OCI-LY1 (cell line): ENCODE measurements around the gene UBALD2.
"Not testable (repeated sequence)": the region's sequence is repeated elsewhere in the genome, so short reads cannot be mapped to it uniquely, and the experiment has no call there.

Source experiments
- H2AFZ ChIP-seq: fragments of 200-600 bp; sonication (generic), shearing (Covaris generic); 2 replicates; pipeline ENCODE4 v1.6.0; 2014; ENCODE audit warnings: antibody characterized with exemption, mild to moderate bottlenecking, low read length
- H3F3A ChIP-seq: fragments of 200-600 bp; sonication (generic), shearing (Covaris generic); 2 replicates; pipeline ENCODE4 v1.6.0; 2014; ENCODE audit warnings: mild to moderate bottlenecking, antibody characterized with exemption, low read length, moderate library complexity; ENCODE audit not compliant: insufficient read depth
- H3K27ac ChIP-seq: fragments of 200-600 bp; sonication (generic); 2 replicates; pipeline ENCODE4 v1.5.1; 2014; ENCODE audit warnings: low read length, mixed run types, mild to moderate bottlenecking, low read depth; ENCODE audit not compliant: poor library complexity, severe bottlenecking
- H3K27me3 ChIP-seq: fragments of 200-600 bp; sonication (generic); 2 replicates; pipeline ENCODE4 v1.6.0; 2014; ENCODE audit warnings: antibody characterized with exemption, mild to moderate bottlenecking, low read length, moderate library complexity; ENCODE audit not compliant: insufficient read depth
- H3K36me3 ChIP-seq: fragments of 200-600 bp; sonication (generic); 2 replicates; pipeline ENCODE4 v1.6.1; 2014; ENCODE audit warnings: mild to moderate bottlenecking, antibody characterized with exemption, low read length, moderate library complexity, mixed read lengths; ENCODE audit not compliant: insufficient read depth
- H3K4me1 ChIP-seq: fragments of 200-600 bp; sonication (generic); 2 replicates; pipeline ENCODE4 v1.5.1; 2014; ENCODE audit warnings: mild to moderate bottlenecking, low read length, moderate library complexity; ENCODE audit not compliant: insufficient read depth, severe bottlenecking
- H3K4me2 ChIP-seq: fragments of 200-600 bp; sonication (generic), shearing (Covaris generic); 2 replicates; pipeline ENCODE4 v1.6.1; 2014; ENCODE audit warnings: low read length
- H3K4me3 ChIP-seq: fragments of 200-600 bp; sonication (generic); 2 replicates; pipeline ENCODE4 v1.5.1; 2014; ENCODE audit warnings: low read length, low read depth, mild to moderate bottlenecking, mixed read lengths; ENCODE audit not compliant: poor library complexity, severe bottlenecking
- H3K79me2 ChIP-seq: fragments of 200-600 bp; shearing (Covaris generic); 2 replicates; pipeline ENCODE4 v1.6.1; 2016; ENCODE audit warnings: mixed run types, low read length, mixed read lengths; ENCODE audit not compliant: insufficient read depth
- H3K9ac ChIP-seq: fragments of 200-600 bp; sonication (generic), shearing (Covaris generic); 2 replicates; pipeline ENCODE4 v1.6.1; 2014; ENCODE audit warnings: mild to moderate bottlenecking, low read length, mixed read lengths
- H3K9me2 ChIP-seq: fragments of 200-600 bp; sonication (generic), shearing (Covaris generic); 2 replicates; pipeline ENCODE4 v1.6.1; 2014; ENCODE audit warnings: low read depth, mild to moderate bottlenecking, low read length, mixed read lengths
- H3K9me3 ChIP-seq: fragments of 200-600 bp; shearing (Covaris generic); 2 replicates; pipeline ENCODE4 v1.6.1; 2014; ENCODE audit warnings: low read length, mixed read lengths
- H4K20me1 ChIP-seq: fragments of 200-600 bp; sonication (generic), shearing (Covaris generic); 2 replicates; pipeline ENCODE4 v1.6.0; 2016; ENCODE audit warnings: mild to moderate bottlenecking, low read length; ENCODE audit not compliant: insufficient read depth
- CTCF ChIP-seq: fragments of 200-600 bp; sonication (generic), shearing (Covaris generic); IDR thresholded peaks from 2 replicates; pipeline ENCODE4 v1.5.1; 2017; ENCODE audit warnings: mild to moderate bottlenecking, antibody characterized with exemption, low read length, moderate library complexity, mixed read lengths
- EZH2 ChIP-seq: fragments of 200-600 bp; sonication (generic), shearing (Covaris generic); IDR thresholded peaks from 2 replicates; pipeline ENCODE4 v1.8.0; 2017; ENCODE audit warnings: borderline replicate concordance, mixed run types, mild to moderate bottlenecking, antibody characterized with exemption, low read length, moderate library complexity, mixed read lengths

The UBALD2 gene

GRCh38 chr17:76223802-76224201 lies 41.3 kb upstream of the UBALD2 start:
- Histone ChIP-seq H3K4me3 (no peak overlapping the region), H3K4me1 (no peaks in the 10 kb centered on the region), H3K4me2 (no peak overlapping the region), H2AFZ (no peak overlapping the region), H3K27me3 (no peaks in the 10 kb centered on the region), H3K36me3 (no peaks in the 10 kb centered on the region), H3F3A (no peaks in the 10 kb centered on the region), H3K9ac (no peak overlapping the region), H3K9me3 (no peaks in the 10 kb centered on the region), H3K9me2 (no peaks in the 10 kb centered on the region), H4K20me1 (no peaks in the 10 kb centered on the region), H3K27ac (no peak overlapping the region), H3K79me2 (no peaks in the 10 kb centered on the region)
- TF ChIP-seq EZH2, result no peak
- no peak for TF ChIP-seq CTCF

- not testable (repeated sequence) for H3K4me2 ChIP-seq, H2AFZ ChIP-seq, H4K20me1 ChIP-seq, H3K4me3 ChIP-seq, H3K9me3 ChIP-seq, H3K79me2 ChIP-seq, H3F3A ChIP-seq, H3K27me3 ChIP-seq, H3K9ac ChIP-seq, H3K36me3 ChIP-seq, H3K4me1 ChIP-seq, H3K9me2 ChIP-seq, H3K27ac ChIP-seq
These were observed 39.6 kb upstream of the UBALD2 start for GRCh38 chr17:76225373-76226086.

- H3K79me2 ChIP-seq, H3K27ac ChIP-seq, H3K27me3 ChIP-seq: not testable (repeated sequence)
These were observed 38.4 kb upstream of the UBALD2 start for GRCh38 chr17:76226749-76227148.

GRCh38 chr17:76232342-76232741 lies 32.8 kb upstream of the UBALD2 start:
- Histone ChIP-seq H3K27me3 (peaks cover 12% of the 10 kb centered on the region; the same call in 1 of the 2 replicates), H3K4me1 (no peaks in the 10 kb centered on the region), H3K4me3 (no peak overlapping the region), H3K9me3 (no peaks in the 10 kb centered on the region), H3K27ac (no peak overlapping the region), H2AFZ (no peak overlapping the region), H3K36me3 (no peaks in the 10 kb centered on the region), H3K9ac (no peak overlapping the region), H3K4me2 (no peak overlapping the region), H3K79me2 (no peaks in the 10 kb centered on the region), H3F3A (no peaks in the 10 kb centered on the region), H3K9me2 (no peaks in the 10 kb centered on the region), H4K20me1 (no peaks in the 10 kb centered on the region)
- no peak for TF ChIP-seq CTCF
- no peak for TF ChIP-seq EZH2

More at GRCh38 chr17:76226749-76227148, 38.4 kb upstream of the UBALD2 start:
- H3K4me3 ChIP-seq, H3K4me2 ChIP-seq, H3F3A ChIP-seq, H3K36me3 ChIP-seq, H3K4me1 ChIP-seq, H3K9me3 ChIP-seq, H3K9me2 ChIP-seq, H4K20me1 ChIP-seq, H3K9ac ChIP-seq, H2AFZ ChIP-seq: not testable (repeated sequence)
